ENCODE measurements around the gene ERP29. TPM values are rescaled to one million over a fixed set of nuclear protein-coding genes. Genes with fewer than 3 reads are reported as not detected.
A peak's percentile ranks its signal among the peaks of the same experiment; 100 is the strongest.

The ERP29 gene
- total and polyA plus RNA-seq, 2 of the 13 experiments (the other 11 are each of a cell fraction or from before 2014, with no cell fraction given), result 111 to 147 TPM

- TF ChIP-seq RFX5 (IDR thresholded peaks at IDR 0.05; ENCODE audit: low read depth, low read length) (no peak), LCORL (IDR thresholded peaks at IDR 0.05) (no peak), LCORL (CRISPR knock-in tag; IDR thresholded peaks at IDR 0.05) (no peak; the same call in 1 of the 2 replicates), ZNF674 (CRISPR knock-in tag; IDR thresholded peaks at IDR 0.05; ENCODE audit: low read depth) (no peak), ZMAT3 (CRISPR knock-in tag; conservative IDR thresholded peaks at IDR 0.05) (no peak; the same call in 1 of the 2 replicates), CTCF (CRISPR knock-in tag; IDR thresholded peaks at IDR 0.05) (peak; percentile 51; the same call in 1 of the 2 replicates), ZNF225 (CRISPR knock-in tag; IDR thresholded peaks at IDR 0.05) (peak; percentile 26; the same call in 1 of the 2 replicates), JDP2 (CRISPR knock-in tag; IDR thresholded peaks at IDR 0.05; ENCODE audit: borderline replicate concordance) (no peak), LBX2 (CRISPR knock-in tag; IDR thresholded peaks at IDR 0.05; ENCODE audit: borderline replicate concordance) (no peak; the same call in 1 of the 2 replicates), ZNF616 (CRISPR knock-in tag; IDR thresholded peaks at IDR 0.05; ENCODE audit: low read depth) (no peak), ZNF670 (CRISPR knock-in tag; IDR thresholded peaks at IDR 0.05; ENCODE audit: borderline replicate concordance) (peak; percentile 82), CREB1 (IDR thresholded peaks at IDR 0.05) (peak; percentile 74), CREB1 (CRISPR knock-in tag; IDR thresholded peaks at IDR 0.05) (no peak), MNT (IDR thresholded peaks at IDR 0.05) (peak; percentile 97), AGO1 (IDR thresholded peaks at IDR 0.05; ENCODE audit: low read depth, low read length, poor library complexity, severe bottlenecking) (no peak), ZNF574 (CRISPR knock-in tag; IDR thresholded peaks at IDR 0.05) (peak; percentile 66; the same call in 1 of the 2 replicates)
Observed at GRCh38 chr12:112012775-112013600, at the start of gene ERP29, which contains the start of gene TMEM116 (continued).
